ENCODE measurements around the gene CSNK1D.
"Not testable (repeated sequence)": the region's sequence is repeated elsewhere in the genome, so short reads cannot be mapped to it uniquely, and the experiment has no call there.

Gene CSNK1D

DNA sequence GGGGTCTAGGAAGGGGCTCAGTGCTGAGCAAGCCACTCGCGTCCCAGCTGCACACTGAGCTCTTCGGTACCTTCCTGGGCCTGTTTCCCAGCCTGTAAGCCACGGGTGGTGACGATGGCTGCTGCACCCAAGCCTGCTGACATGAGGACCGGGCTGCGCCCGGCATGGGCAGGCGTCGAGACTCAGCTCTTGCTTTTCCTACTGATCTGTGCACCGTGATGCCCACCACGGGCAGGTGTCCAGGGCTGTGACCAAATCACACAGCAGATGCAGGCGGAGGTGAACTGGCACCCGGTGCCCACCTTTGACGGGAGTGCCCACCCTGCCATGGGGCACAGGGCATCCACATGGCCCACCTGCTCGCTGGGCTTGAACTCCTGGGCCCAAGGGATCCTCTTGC, 78.7 kb downstream of the CSNK1D start:
- in situ Hi-C loops (cut with HindIII; ENCODE audit: low sequenced_read_pairs) = no loop called here
- TF ChIP-seq CTCF (IDR thresholded peaks at IDR 0.05; ENCODE audit: low read depth, low read length) = no peak
- H3K4me3 ChIP-seq (ENCODE audit: low read depth, low read length) = no peak overlapping the region
- no peak for DNase-seq (ENCODE audit: low read depth, low spot score)

DNA sequence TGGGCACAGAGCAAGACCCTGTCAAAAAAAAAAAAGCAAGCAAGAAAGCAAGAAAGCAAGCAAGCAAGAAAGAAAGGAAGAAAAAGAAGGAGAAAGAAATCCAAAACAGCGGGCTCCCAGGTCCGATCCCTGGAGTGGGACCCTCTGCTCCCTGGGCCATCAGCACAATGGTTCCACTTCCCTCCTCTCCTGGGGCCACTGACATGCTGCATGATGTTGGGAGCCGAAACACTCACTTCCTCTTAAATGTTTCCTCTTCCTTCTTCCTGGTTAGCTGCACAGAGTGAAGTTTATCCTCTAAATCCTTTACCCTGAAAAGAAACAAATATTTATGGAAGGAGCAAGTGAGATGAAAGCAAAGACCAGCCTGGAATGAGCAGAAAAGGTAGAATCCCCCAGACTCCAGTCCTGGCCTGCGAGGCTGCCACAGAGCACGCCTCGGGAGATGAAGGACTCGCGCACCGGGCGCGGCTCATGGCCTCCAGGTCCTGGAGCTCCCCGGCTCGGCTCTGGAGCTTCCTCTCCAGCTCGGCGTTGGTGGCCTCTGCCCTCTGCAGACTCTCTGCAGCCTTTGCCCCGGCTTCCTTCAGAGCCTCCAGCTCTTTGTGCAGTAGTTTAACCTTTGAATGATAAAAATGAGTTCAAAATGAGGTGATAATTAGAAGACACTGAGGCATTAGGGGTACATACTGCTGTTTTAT, 79.8 kb downstream of the CSNK1D start:
- in situ Hi-C loops (cut with HindIII; ENCODE audit: low sequenced_read_pairs) = no loop called here
- no peak for TF ChIP-seq CTCF (IDR thresholded peaks at IDR 0.05; ENCODE audit: low read depth, low read length)
- no peak overlapping the region for H3K4me3 ChIP-seq (ENCODE audit: low read depth, low read length)
- no peak for DNase-seq (ENCODE audit: low read depth, low spot score)

- in situ Hi-C loops (cut with HindIII; ENCODE audit: low sequenced_read_pairs); DNase-seq (ENCODE audit: low read depth, low spot score); H3K4me3 ChIP-seq (ENCODE audit: low read depth, low read length): not testable (repeated sequence)
Measured at GRCh38 chr17:82193050-82193449, 80.5 kb downstream of the CSNK1D start.

Measured in astrocyte of the spinal cord (primary cell).